ENCODE measurements around the gene CNTN4.
A peak's percentile ranks its signal among the peaks of the same experiment; 100 is the strongest.

Gene CNTN4

DNA sequence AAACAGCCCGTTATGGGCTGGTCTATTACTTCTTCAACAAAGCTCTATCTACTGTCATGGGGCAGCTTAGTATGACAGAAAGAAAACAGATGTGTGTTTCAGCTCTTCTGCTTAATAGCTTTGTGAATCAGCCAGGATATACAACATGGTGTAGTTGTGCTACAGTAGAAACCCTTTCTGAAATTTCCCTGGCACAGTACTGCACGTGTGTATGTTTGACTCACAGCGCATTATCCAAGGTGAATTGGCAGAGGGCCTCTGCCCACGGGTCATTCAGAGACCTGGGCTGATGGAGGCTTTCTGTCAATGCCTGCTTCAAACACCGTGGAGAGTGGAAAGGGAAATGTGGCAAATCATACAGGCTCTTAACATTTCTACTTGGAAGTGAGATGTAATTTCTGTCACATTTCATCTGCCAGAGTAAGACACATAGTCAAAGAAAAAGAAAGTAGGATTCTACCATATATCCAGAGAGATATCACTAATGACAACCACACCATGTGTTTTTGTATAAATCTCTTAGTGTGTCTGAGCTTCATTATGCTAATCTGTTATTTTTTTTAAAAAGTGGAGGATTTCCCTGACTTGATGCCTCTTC, 505.1 kb downstream of the CNTN4 start:
- TF ChIP-seq, protein P1, sequence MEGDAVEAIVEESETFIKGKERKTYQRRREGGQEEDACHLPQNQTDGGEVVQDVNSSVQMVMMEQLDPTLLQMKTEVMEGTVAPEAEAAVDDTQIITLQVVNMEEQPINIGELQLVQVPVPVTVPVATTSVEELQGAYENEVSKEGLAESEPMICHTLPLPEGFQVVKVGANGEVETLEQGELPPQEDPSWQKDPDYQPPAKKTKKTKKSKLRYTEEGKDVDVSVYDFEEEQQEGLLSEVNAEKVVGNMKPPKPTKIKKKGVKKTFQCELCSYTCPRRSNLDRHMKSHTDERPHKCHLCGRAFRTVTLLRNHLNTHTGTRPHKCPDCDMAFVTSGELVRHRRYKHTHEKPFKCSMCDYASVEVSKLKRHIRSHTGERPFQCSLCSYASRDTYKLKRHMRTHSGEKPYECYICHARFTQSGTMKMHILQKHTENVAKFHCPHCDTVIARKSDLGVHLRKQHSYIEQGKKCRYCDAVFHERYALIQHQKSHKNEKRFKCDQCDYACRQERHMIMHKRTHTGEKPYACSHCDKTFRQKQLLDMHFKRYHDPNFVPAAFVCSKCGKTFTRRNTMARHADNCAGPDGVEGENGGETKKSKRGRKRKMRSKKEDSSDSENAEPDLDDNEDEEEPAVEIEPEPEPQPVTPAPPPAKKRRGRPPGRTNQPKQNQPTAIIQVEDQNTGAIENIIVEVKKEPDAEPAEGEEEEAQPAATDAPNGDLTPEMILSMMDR (conservative IDR thresholded peaks at IDR 0.05; ENCODE audit: control insufficient read depth, insufficient read depth, low read depth, low read length): no peak
- no peak overlapping the region for H3K4me3 ChIP-seq (ENCODE audit: control insufficient read depth, low read depth, low read length)
- no peak for DNase-seq (ENCODE audit: low read depth)

DNA sequence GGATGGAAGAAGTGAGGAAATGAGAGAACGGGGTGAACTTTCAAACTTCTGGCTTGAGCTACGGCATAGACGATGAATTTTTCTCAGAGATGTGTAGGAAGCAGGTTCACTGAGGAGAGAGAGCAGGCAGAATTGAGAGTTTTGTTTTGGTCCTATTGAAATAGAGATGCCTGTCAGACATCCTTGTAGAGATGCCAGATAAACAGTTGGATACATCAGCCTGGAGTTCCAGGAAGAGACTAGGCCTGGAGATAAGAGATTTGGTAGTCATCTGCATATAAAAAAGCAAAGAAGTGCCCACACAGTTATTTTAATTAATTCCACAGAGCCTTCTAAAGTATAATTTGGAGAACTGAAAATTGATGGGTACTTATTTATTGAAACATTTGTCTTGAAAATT, 515.9 kb downstream of the CNTN4 start:
- DNase-seq (ENCODE audit: low read depth): no peak
- no peak overlapping the region for H3K4me3 ChIP-seq (ENCODE audit: control insufficient read depth, low read depth, low read length)
- TF ChIP-seq, protein P1 (conservative IDR thresholded peaks at IDR 0.05; ENCODE audit: control insufficient read depth, insufficient read depth, low read depth, low read length): no peak

DNA sequence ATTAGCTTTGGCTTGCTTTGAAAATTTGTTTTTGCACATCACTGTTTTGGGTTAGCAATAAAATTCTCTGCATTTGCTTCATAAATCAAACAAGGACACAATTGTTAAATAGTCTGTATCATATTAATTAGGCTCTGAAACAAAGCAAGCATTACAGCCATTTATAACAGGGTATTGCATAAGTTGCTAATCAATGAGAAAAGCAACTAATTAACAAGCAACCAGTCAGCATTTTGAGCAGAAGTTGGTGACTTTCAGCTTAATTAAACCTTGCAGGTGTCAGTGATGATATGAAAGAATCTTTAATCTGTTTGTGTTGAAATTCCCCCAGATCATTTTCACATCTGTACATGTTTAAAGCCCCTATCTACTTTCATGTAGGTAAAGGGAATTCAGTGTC, 516.4 kb downstream of the CNTN4 start:
- H3K4me3 ChIP-seq (ENCODE audit: control insufficient read depth, low read depth, low read length): no peak overlapping the region
- TF ChIP-seq, protein P1 (conservative IDR thresholded peaks at IDR 0.05; ENCODE audit: control insufficient read depth, insufficient read depth, low read depth, low read length): no peak
- DNase-seq (ENCODE audit: low read depth): no peak

DNA sequence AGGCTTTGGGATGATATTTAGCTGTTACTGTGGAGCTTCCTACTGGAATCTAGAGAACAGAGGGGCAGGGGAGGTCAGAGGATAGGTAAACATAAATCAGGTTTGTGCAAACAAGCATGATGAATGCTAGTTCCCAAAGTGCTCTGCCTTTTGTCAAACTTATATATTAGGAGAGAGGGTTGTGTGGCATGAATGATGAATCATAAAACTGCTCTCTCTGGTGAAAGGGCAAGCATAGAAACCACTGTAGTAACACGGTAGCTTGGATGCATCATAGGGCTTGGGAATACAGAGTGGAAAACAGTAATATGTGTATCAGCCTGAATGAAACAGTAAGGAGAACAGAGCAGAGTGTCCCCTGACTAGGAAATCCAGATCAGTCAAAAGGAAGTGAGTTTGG, 524.8 kb downstream of the CNTN4 start:
- H3K4me3 ChIP-seq (ENCODE audit: control insufficient read depth, low read depth, low read length): no peak overlapping the region
- TF ChIP-seq, protein P1 (conservative IDR thresholded peaks at IDR 0.05; ENCODE audit: control insufficient read depth, insufficient read depth, low read depth, low read length): no peak
- DNase-seq (ENCODE audit: low read depth): peak; percentile 2

DNA sequence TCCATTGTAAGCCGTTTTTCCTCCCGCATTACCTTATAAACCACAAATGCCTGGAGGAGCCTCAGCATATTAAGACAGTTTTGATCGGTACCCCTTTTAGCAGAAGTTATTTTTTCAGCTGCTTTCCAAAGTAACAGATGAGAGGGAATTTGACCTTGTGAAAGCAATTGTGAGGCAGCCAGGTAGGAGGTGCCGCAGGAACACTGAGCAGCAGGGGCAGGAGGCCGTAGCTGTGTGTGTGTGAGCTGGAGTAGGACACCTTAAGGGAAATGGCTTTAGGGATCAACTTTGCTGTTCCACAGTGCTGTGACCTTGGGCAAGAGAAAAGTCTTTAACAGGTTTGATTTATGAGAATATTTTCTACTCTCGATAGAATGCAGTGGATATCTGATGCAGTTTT, 529.5 kb downstream of the CNTN4 start:
- no peak for DNase-seq (ENCODE audit: low read depth)
- TF ChIP-seq, protein P1 (conservative IDR thresholded peaks at IDR 0.05; ENCODE audit: control insufficient read depth, insufficient read depth, low read depth, low read length): no peak
- H3K4me3 ChIP-seq (ENCODE audit: control insufficient read depth, low read depth, low read length): no peak overlapping the region

DNA sequence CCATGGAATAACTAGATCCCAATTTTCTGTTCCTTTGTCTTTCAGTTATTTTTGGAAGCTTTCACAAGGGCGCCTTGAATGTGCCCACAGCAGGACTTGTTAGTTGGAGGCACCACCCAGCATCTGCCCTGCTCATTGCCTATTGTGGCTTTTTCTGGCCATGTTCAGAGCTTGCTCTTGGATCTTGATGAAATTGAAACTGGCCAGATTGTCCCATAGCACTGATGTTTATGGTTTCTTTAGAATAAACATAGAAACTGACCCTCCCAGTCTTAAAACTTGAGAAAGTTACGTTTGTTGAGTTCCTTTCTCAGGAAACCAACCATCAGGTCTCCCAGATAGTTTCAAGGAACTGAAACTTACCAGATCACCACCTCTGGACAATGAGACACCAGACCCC, 536.8 kb downstream of the CNTN4 start:
- TF ChIP-seq, protein P1 (conservative IDR thresholded peaks at IDR 0.05; ENCODE audit: control insufficient read depth, insufficient read depth, low read depth, low read length): no peak
- H3K4me3 ChIP-seq (ENCODE audit: control insufficient read depth, low read depth, low read length): no peak overlapping the region
- DNase-seq (ENCODE audit: low read depth): no peak

DNA sequence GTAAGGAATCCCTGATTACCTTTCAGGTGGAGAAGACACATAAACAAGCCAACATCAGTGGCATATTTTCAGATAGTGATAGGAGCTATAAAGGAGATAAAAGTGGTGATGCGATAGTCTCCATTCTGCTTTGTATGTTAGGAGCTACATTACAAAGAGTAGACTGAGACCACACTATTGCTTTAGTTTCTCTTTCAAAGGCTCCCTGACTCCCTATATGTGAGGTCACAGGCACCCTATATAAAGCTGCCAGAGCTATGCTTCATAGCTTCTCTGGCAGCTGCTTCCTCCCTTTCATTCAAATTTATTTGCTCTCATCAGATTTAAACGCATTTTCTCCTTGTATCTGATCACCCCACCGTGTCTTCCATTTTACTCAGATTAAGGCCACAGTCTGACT, 544.9 kb downstream of the CNTN4 start:
- no peak overlapping the region for H3K4me3 ChIP-seq (ENCODE audit: control insufficient read depth, low read depth, low read length)
- DNase-seq (ENCODE audit: low read depth): no peak
- TF ChIP-seq, protein P1 (conservative IDR thresholded peaks at IDR 0.05; ENCODE audit: control insufficient read depth, insufficient read depth, low read depth, low read length): no peak
